ENCODE results near the gene FOXJ1. TPM values are rescaled to one million over a fixed set of nuclear protein-coding genes. Genes with fewer than 3 reads are reported as not detected.
A peak's percentile ranks its signal among the peaks of the same experiment; 100 is the strongest.

Gene FOXJ1
- total RNA-seq, 1 experiment from 2014 or later = 4.0 TPM

DNA sequence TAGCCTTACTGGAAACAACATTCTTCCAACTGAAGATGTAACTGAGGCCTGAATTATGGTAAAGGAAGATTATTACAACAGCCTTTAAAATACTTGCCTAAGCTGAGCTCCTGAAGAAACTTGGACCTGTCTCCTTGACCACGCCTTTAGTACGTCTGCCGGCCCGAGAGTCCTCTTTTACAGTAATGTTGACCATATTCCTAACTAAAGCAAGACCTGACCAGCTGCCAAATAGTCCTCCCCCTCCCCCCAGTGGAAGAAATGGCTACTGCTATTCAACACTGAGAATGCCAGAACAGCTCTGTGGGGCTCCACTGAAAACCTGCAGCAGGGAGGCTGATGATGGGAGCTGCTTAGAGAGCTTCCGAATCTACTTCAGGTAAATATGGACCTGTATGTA is 12.6 kb upstream of the FOXJ1 start:
- WGBS (ENCODE audit: extremely low coverage, insufficient read length, low lambda C conversion rate) = no CpG with 5 or more reads among the region's 5 CpGs
- Histone ChIP-seq H4K20me1 (ENCODE audit: control insufficient read depth, insufficient read depth, insufficient read length) (no peaks in the 10 kb centered on the region), H4K8ac (replicated peaks; ENCODE audit: insufficient read length, low read depth, low read length) (no peak overlapping the region), H3K27ac (ENCODE audit: insufficient read length, low read depth, low read length) (no peak overlapping the region), H2BK20ac (ENCODE audit: low read depth, low read length, poor library complexity, severe bottlenecking) (no peak overlapping the region), H3T11ph (ENCODE audit: low read length) (no peak overlapping the region), H3K4ac (ENCODE audit: low read depth, low read length) (no peak overlapping the region), H3K23me2 (ENCODE audit: insufficient read length, low read depth, low read length, poor library complexity, severe bottlenecking) (no peaks in the 10 kb centered on the region), H3K27me3 (ENCODE audit: insufficient read depth, low read length) (no peaks in the 10 kb centered on the region), H2BK120ac (ENCODE audit: low read depth, low read length, poor library complexity, severe bottlenecking) (no peak overlapping the region), H2BK15ac (ENCODE audit: low read depth, low read length) (no peak overlapping the region), H3K79me1 (ENCODE audit: insufficient read depth, low read depth, low read length, poor library complexity, severe bottlenecking) (no peaks in the 10 kb centered on the region), H2AFZ (ENCODE audit: low read length) (no peak overlapping the region), H3K4me2 (ENCODE audit: insufficient read depth, insufficient read length, low read length) (no peak overlapping the region), H3K9ac (ENCODE audit: extremely low read depth, insufficient read length, low read length) (no peak overlapping the region), H2BK5ac (ENCODE audit: insufficient read length, low read length) (no peak overlapping the region), H3K79me2 (ENCODE audit: insufficient read depth, low read length) (no peaks in the 10 kb centered on the region), H4K91ac (ENCODE audit: insufficient read length, low read depth, low read length) (no peak overlapping the region), H2BK12ac (ENCODE audit: insufficient read length, low read depth, low read length) (no peak overlapping the region), H3K4me1 (ENCODE audit: insufficient read depth, low read length) (peaks cover 2% of the 10 kb centered on the region; the same call in 1 of the 2 replicates), H3K18ac (ENCODE audit: insufficient read length, low read depth, low read length) (no peak overlapping the region), H2AK5ac (ENCODE audit: insufficient read length, low read length) (no peak overlapping the region), H3K14ac (ENCODE audit: insufficient read depth, low read length) (no peak overlapping the region; the same call in 1 of the 2 replicates), H4K5ac (ENCODE audit: insufficient read length, low read depth, low read length) (no peak overlapping the region), H3K23ac (ENCODE audit: insufficient read length, low read depth, low read length) (no peak overlapping the region), H3K56ac (ENCODE audit: insufficient read length, low read depth, low read length) (no peak overlapping the region), H3K9me3 (ENCODE audit: control insufficient read depth, low read depth, low read length) (no peaks in the 10 kb centered on the region)
- H3K27ac Mint-ChIP-seq = no peak overlapping the region
- peak; percentile 57 for TF ChIP-seq CTCF (conservative IDR thresholded peaks at IDR 0.05)
- peak; percentile 68 for DNase-seq
- no peaks in the 10 kb centered on the region; a peak in 2 of 7 replicates for H3K36me3 Mint-ChIP-seq (ENCODE audit: insufficient read depth in 1 of 3, low read depth in 3 of 3)
- peaks cover 28 to 39% of the 10 kb centered on the region in 2 experiments for H3K4me1 Mint-ChIP-seq
- H3K9me3 Mint-ChIP-seq = no peaks in the 10 kb centered on the region
- H3K27me3 Mint-ChIP-seq (ENCODE audit: low read depth) = no peaks in the 10 kb centered on the region; the same call in 1 of the 2 replicates
- no peak overlapping the region for H3K4me3 Mint-ChIP-seq

All from H9 (cell line).